Thyroid gland (tissue), 4 donors: ENCODE measurements around the gene ARID3A. TPM values are rescaled to one million over a fixed set of nuclear protein-coding genes. Genes with fewer than 3 reads are reported as not detected.

ENCODE experiments used
- DNase-seq, 2 donors: peaks; one replicate each; pipeline ENCODE4 v3.0.0-alpha.2; 2019
- H3K27ac ChIP-seq, 3 donors: fragments of 200-600 bp; sonication (generic); 1 replicate in 2 of 3; 2 replicates in 1 of 3; pipeline ENCODE4 v1.5.1; 2016 to 2019; ENCODE audit warnings: mild to moderate bottlenecking in 1 of 3, moderate library complexity in 1 of 3
- H3K27me3 ChIP-seq: fragments of 200-600 bp; sonication (generic); one replicate; pipeline ENCODE4 v1.5.1; 2019
- H3K36me3 ChIP-seq, 2 donors: fragments of 200-600 bp; sonication (generic); one replicate each; pipeline ENCODE4 v1.5.1; 2016 to 2019
- H3K4me1 ChIP-seq, 2 donors: fragments of 200-600 bp; sonication (generic); one replicate each; pipeline ENCODE4 v1.5.1; 2017 to 2019
- H3K4me3 ChIP-seq, 3 donors: fragments of 200-600 bp; sonication (generic); replicated peaks in 1 of 3; 1 replicate in 2 of 3; 2 replicates in 1 of 3; pipeline ENCODE4 v1.5.1; 2016; ENCODE audit warnings: mild to moderate bottlenecking in 1 of 3
- H3K9me3 ChIP-seq: fragments of 200-600 bp; sonication (generic); one replicate; pipeline ENCODE4 v1.5.1; 2017
- CTCF ChIP-seq, 6 experiments: fragments of 200-600 bp in 3 of 6; fragments of 450-650 bp in 3 of 6; sonication (generic) in 3 of 6; IDR thresholded peaks; one replicate each; pipeline ENCODE4 v1.5.1; 2016 to 2019; ENCODE audit warnings: antibody characterized with exemption in 6 of 6, mild to moderate bottlenecking in 2 of 6, inconsistent platforms in 1 of 6, moderate library complexity in 1 of 6
- POLR2A ChIP-seq, 2 donors: fragments of 450-650 bp; IDR thresholded peaks; one replicate each; pipeline ENCODE4 v1.6.1; 2017; ENCODE audit warnings: antibody characterized with exemption in 2 of 2, mild to moderate bottlenecking in 2 of 2, moderate library complexity in 1 of 2
- whole genome bisulfite sequencing, 2 donors: methylation state at CpG; one replicate each; pipeline ENCODE4 v1.1.5; 2017; 5-methylcytosine and 5-hydroxymethylcytosine counted together
- intact Hi-C: fragments of 100-400 bp; cut with DNase I; formaldehyde crosslinking; loops from one replicate; pipeline ENCODE4 v1.15.1; 2023
- total RNA-seq, 4 donors: library from RNA; depleted of rRNA; stranded (reverse); fragments of >200 nt; gene quantifications; one replicate each; pipeline ENCODE4 v1.2.3, GENCODE V29; 2016

The ARID3A gene
- total RNA-seq, 4 donors from 2014 or later: 2.6 to 7.7 (median 3.9) TPM

GRCh38 chr19:911197-912033, 14.4 kb upstream of the ARID3A start:
- Histone ChIP-seq H3K4me1 (peaks cover 6 to 14% of the 10 kb centered on the region in 2 donors), H3K4me3 (no peak overlapping the region), H3K9me3 (no peaks in the 10 kb centered on the region), H3K36me3 (no peaks in the 10 kb centered on the region), H3K27ac (no peak overlapping the region), H3K27me3 (no peaks in the 10 kb centered on the region)
- WGBS, 2 donors: 83 to 87% methylated on average over 44 to 45 of the region's 54 CpGs
- intact Hi-C loops: no loop called here
- no peak for TF ChIP-seq POLR2A (IDR thresholded peaks at IDR 0.05)
- TF ChIP-seq CTCF (IDR thresholded peaks at IDR 0.05): no peak
- no peak for DNase-seq

GRCh38 chr19:912181-913079, 13.4 kb upstream of the ARID3A start:
- intact Hi-C loops: no loop called here
- Histone ChIP-seq H3K9me3 (no peaks in the 10 kb centered on the region), H3K4me3 (peak overlapping the region in 2 of 3 donors; percentile 69 to 73), H3K27ac (peak overlapping the region in 2 of 3 donors; percentile 44 to 77), H3K4me1 (peaks cover 14 to 22% of the 10 kb centered on the region in 2 donors), H3K27me3 (peaks cover 1% of the 10 kb centered on the region), H3K36me3 (no peaks in the 10 kb centered on the region)
- no peak for TF ChIP-seq POLR2A (IDR thresholded peaks at IDR 0.05)
- no peak for TF ChIP-seq CTCF (IDR thresholded peaks at IDR 0.05)
- WGBS, 2 donors: 1 to 2% methylated on average over 17 to 28 of the region's 69 CpGs
- DNase-seq: no peak

GRCh38 chr19:913080-913748, 12.6 kb upstream of the ARID3A start, which contains the start of gene R3HDM4:
Gene R3HDM4, minus strand, starts transcription at chr19:913219. Its CDS starts 62 bp downstream, at chr19:913157.
- H3K4me3 ChIP-seq: peak within 1 kb of the TSS; percentile 20 to 89 (median 73)
- WGBS, 2 donors: 2% methylated on average over 32 to 43 of the region's 76 CpGs
- peaks cover 20 to 30% of the 10 kb centered on the region in 2 donors for H3K4me1 ChIP-seq
- TF ChIP-seq POLR2A (IDR thresholded peaks at IDR 0.05): peak in 1 of 2 donors; percentile 65
- TF ChIP-seq CTCF (IDR thresholded peaks at IDR 0.05): no peak
- DNase-seq: peak; percentile 76 to 78
- no peaks in the 10 kb centered on the region for H3K9me3 ChIP-seq
- intact Hi-C loops: no loop called here
- peak within 1 kb of the TSS; percentile 84 to 89 (median 89) for H3K27ac ChIP-seq
- H3K36me3 ChIP-seq: no peaks in the 10 kb centered on the region
- peaks cover 9% of the 10 kb centered on the region for H3K27me3 ChIP-seq

- H3K27me3 ChIP-seq: peaks cover 30% of the 10 kb centered on the region
- TF ChIP-seq POLR2A (IDR thresholded peaks at IDR 0.05): no peak
- TF ChIP-seq CTCF (IDR thresholded peaks at IDR 0.05): no peak
- H3K4me3 ChIP-seq: peak overlapping the region in 1 of 3 donors; percentile 10
- H3K4me1 ChIP-seq: peaks cover 27 to 42% of the 10 kb centered on the region in 2 donors
- no peak overlapping the region for H3K27ac ChIP-seq
- H3K9me3 ChIP-seq: no peaks in the 10 kb centered on the region
- DNase-seq: peak in 1 of 2 donors; percentile 61
- H3K36me3 ChIP-seq: no peaks in the 10 kb centered on the region
- intact Hi-C loops: loop anchor here (5.0 kb wide), 2 partner anchors 54 to 144 kb away; no protein-coding TSS in a partner anchor
- 47 to 60% methylated on average over 7 to 10 of the region's 35 CpGs for WGBS, 2 donors
Observed at GRCh38 chr19:916645-917322, 9.1 kb upstream of the ARID3A start.
